Heart left ventricle (tissue), 16 donors: ENCODE measurements around the gene ITGAE. TPM values are rescaled to one million over a fixed set of nuclear protein-coding genes. Genes with fewer than 3 reads are reported as not detected.
A peak's percentile ranks its signal among the peaks of the same experiment; 100 is the strongest.

Experiments
- ATAC-seq, 4 donors: fragments of 200-7000 bp; cut with Tn5 transposase; one replicate each; pipeline ENCODE4 v1.9.1; 2020 to 2022; ENCODE audit warnings: moderate library complexity in 4 of 4, mild to moderate bottlenecking in 3 of 4, moderate number of reproducible peaks in 1 of 4
- DNase-seq, 5 donors: peaks; one replicate each; pipeline ENCODE4 v3.0.0-alpha.2; 2020
- H3K27ac ChIP-seq, 12 donors: fragments of 200-600 bp; sonication (generic) in 4 of 12; one replicate each; pipeline versions ENCODE4 v1.5.0 to v1.8.0; 2016 to 2022; ENCODE audit warnings: mild to moderate bottlenecking in 2 of 12
- H3K27me3 ChIP-seq, 9 donors: fragments of 200-600 bp; sonication (generic) in 2 of 9; one replicate each; pipeline versions ENCODE4 v1.5.1 to v1.8.0; 2016 to 2022; ENCODE audit warnings: mild to moderate bottlenecking in 3 of 9
- H3K36me3 ChIP-seq, 9 donors: fragments of 200-600 bp; sonication (generic) in 2 of 9; one replicate each; pipeline versions ENCODE4 v1.5.0 to v1.8.0; 2018 to 2022; ENCODE audit warnings: mild to moderate bottlenecking in 2 of 9
- H3K4me1 ChIP-seq, 12 donors: fragments of 200-600 bp; sonication (generic) in 4 of 12; one replicate each; pipeline versions ENCODE4 v1.5.0 to v1.8.0; 2016 to 2022; ENCODE audit warnings: mild to moderate bottlenecking in 3 of 12
- H3K4me3 ChIP-seq, 12 donors: fragments of 200-600 bp; sonication (generic) in 4 of 12; one replicate each; pipeline versions ENCODE4 v1.5.0 to v1.8.0; 2017 to 2022; ENCODE audit warnings: mild to moderate bottlenecking in 9 of 12, moderate library complexity in 4 of 12
- H3K9me3 ChIP-seq, 12 donors: fragments of 200-600 bp; sonication (generic) in 4 of 12; one replicate each; pipeline versions ENCODE4 v1.5.0 to v1.8.0; 2016 to 2022; ENCODE audit warnings: mild to moderate bottlenecking in 1 of 12
- CTCF ChIP-seq, 12 donors: fragments of 200-600 bp; sonication (generic) in 4 of 12; IDR thresholded peaks; one replicate each; pipeline versions ENCODE4 v1.5.0 to v1.8.0; 2018 to 2022; ENCODE audit warnings: antibody characterized with exemption in 12 of 12, mild to moderate bottlenecking in 5 of 12
- POLR2A ChIP-seq, 2 donors: fragments of 450-650 bp; IDR thresholded peaks; one replicate each; pipeline ENCODE4 v1.6.1; 2017; ENCODE audit warnings: antibody characterized with exemption in 2 of 2, mild to moderate bottlenecking in 2 of 2, moderate library complexity in 2 of 2
- WGBS, 4 donors: extraction: QIAGEN DNeasy Blood & Tissue Kit in 2 of 4; methylation state at CpG; one replicate each; pipeline versions ENCODE4 v1.1.5 to v1.1.7; 2013 to 2018; 5-methylcytosine and 5-hydroxymethylcytosine counted together
- intact Hi-C, 10 donors: fragments of 100-400 bp; cut with DNase I; formaldehyde crosslinking; loops; one replicate each; pipeline versions ENCODE4 v1.11.1 to v1.14.2; 2022
- polyA plus RNA-seq, 2 donors: library from polyadenylated mRNA; stranded (reverse); fragments of 200-250 nt; gene quantifications; one replicate each; pipeline ENCODE4 v1.2.3, GENCODE V29; 2013
- total RNA-seq, 9 donors: library from RNA; depleted of rRNA in 2 of 9; stranded (reverse); fragments of >200 nt in 2 of 9; fragmentation: NEBNext Ultra II Directional in 3 of 9; extraction: Animal tissue kit (Norgen Biotek cat#: 25700) in 3 of 9; gene quantifications; one replicate each; pipeline versions ENCODE4 v1.1.0 to v1.2.4, GENCODE V29; 2016 to 2023
- donor health status: ischemic (EF 13 %, LVEDD 7.1; RV severe dilation, severe dysfunction).
- donor health status: healthy with polysubstance abuse.
- donor health status: DM: no; HTN: yes; CAD: no.
- donor health status: DM: no; HTN: no; CAD: no.
- donor health status: ischemic (EF 25% LVEDD 6.9; RV normal size, moderate dysfunction).
- donor health status: ischemic (EF 25% LVEDD 5.7; RV mildly dilated, moderate dysfunction).
- donor health status: healthy.
- donor health status: DM: yes; HTN: yes; CAD: no.
- donor health status: ischemic (EF 35%, LVEDD 5.7; RV mildly dilated, moderate dysfunction).
- donor health status: nonischemic (EF 11% LVEDD 7.7; RV severe dilation, severe dysfunction).
- donor health status: DM: yes; HTN: yes; CAD: no.
- donor health status: PGD.
- donor health status: ischemic (EF 29% LVEDD 5.4; RV normal size, mild dysfunction).
- donor health status: nonischemic (EF 23%, LVEDD 6.1; RV moderate dilation, normal function).

Gene ITGAE
- total and polyA plus RNA-seq, 11 donors, result 7.1 to 32.9 (median 15.3) TPM

DNA sequence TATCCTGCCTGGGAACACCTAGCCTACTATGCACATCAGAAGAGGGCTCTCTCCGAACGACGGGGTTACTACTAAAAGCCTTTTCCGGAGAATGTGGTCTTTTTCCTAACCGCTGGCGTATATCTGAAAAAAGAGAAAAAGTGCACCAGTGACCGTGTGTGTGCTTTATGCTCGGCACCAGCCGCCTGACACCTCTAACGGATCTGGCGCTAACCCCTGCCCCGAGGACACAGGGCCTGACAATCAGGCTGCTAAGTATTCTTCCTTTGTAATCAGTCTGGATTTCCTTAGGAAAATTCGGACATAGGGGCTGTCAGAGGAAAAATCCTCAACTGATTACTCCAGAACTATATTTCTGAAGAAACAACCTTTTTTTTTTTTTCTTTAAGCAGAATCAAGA, 13.4 kb upstream of the ITGAE start:
- TF ChIP-seq CTCF (IDR thresholded peaks at IDR 0.05) (no peak), POLR2A (IDR thresholded peaks at IDR 0.05) (no peak)
- intact Hi-C loops, result loop anchor here in 1 of 10 donors (10.0 kb wide), 1 partner anchor 80 kb away; no protein-coding TSS in a partner anchor
- peaks cover 3 to 100% (median 99%) of the 10 kb centered on the region in 9 donors for H3K36me3 ChIP-seq

GRCh38 chr17:3813171-3813570, 12.2 kb upstream of the ITGAE start:
- 84 to 90% (median 89%) methylated on average over 15 of the region's 15 CpGs for WGBS, 4 donors

More for the DNA sequence above, 13.4 kb upstream of the ITGAE start:
- Histone ChIP-seq H3K27me3 (no peaks in the 10 kb centered on the region), H3K9me3 (no peaks in the 10 kb centered on the region), H3K27ac (no peak overlapping the region), H3K4me3 (no peak overlapping the region), H3K4me1 (peaks cover 0 to 9% (median 0%) of the 10 kb centered on the region in 12 donors)
- WGBS, 4 donors, result 91 to 95% (median 92%) methylated on average over 13 of the region's 13 CpGs
- no peak for ATAC-seq
- DNase-seq, result no peak

DNA sequence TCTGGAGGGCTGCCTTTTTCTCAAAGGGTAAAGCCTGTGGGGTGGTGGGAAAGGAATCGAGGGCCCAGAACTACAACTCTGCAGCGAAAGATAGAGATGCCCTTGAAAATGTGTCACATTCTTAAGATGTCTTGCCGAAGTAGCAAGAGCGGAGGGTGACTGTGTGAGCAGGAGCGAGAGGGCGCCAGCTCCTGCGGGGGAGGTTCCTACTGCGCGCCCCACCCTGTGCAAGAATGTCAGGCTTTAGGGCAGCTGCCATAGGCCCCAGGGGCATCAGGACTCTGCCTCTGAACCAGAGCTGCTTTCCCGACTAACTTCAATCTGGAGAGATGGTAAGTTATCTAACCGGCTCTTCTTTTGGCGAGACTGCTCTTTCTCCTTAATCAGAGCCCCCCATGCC, 11.8 kb upstream of the ITGAE start:
- H3K4me1 ChIP-seq, result no peaks in the 10 kb centered on the region
- intact Hi-C loops, result loop anchor here in 1 of 10 donors (10.0 kb wide), 1 partner anchor 78 kb away; no protein-coding TSS in a partner anchor
- peak in 2 of 4 donors; percentile 44 to 59 for ATAC-seq
- peaks cover 0 to 100% (median 100%) of the 10 kb centered on the region in 9 donors for H3K36me3 ChIP-seq
- TF ChIP-seq POLR2A (IDR thresholded peaks at IDR 0.05) (no peak), CTCF (IDR thresholded peaks at IDR 0.05) (no peak)
- 74 to 80% (median 78%) methylated on average over 12 of the region's 12 CpGs for WGBS, 4 donors
- no peak overlapping the region for H3K4me3 ChIP-seq
- DNase-seq, result no peak
- H3K27me3 ChIP-seq, result no peaks in the 10 kb centered on the region
- no peak overlapping the region for H3K27ac ChIP-seq
- no peaks in the 10 kb centered on the region for H3K9me3 ChIP-seq

More at GRCh38 chr17:3813171-3813570, 12.2 kb upstream of the ITGAE start:
- no peaks in the 10 kb centered on the region for H3K27me3 ChIP-seq
- peak in 1 of 4 donors; percentile 18 for ATAC-seq
- intact Hi-C loops, result loop anchor here in 1 of 10 donors (10.0 kb wide), 1 partner anchor 78 kb away; no protein-coding TSS in a partner anchor
- no peaks in the 10 kb centered on the region for H3K4me1 ChIP-seq
- no peak for DNase-seq
- H3K36me3 ChIP-seq, result peaks cover 2 to 100% (median 100%) of the 10 kb centered on the region in 9 donors
- no peak overlapping the region for H3K27ac ChIP-seq
- no peak overlapping the region for H3K4me3 ChIP-seq
- no peaks in the 10 kb centered on the region for H3K9me3 ChIP-seq
- TF ChIP-seq POLR2A (IDR thresholded peaks at IDR 0.05) (no peak), CTCF (IDR thresholded peaks at IDR 0.05) (no peak)

- intact Hi-C loops, result loop anchor here in 1 of 10 donors (10.0 kb wide), 1 partner anchor 77 kb away; no protein-coding TSS in a partner anchor
- H3K4me1 ChIP-seq, result no peaks in the 10 kb centered on the region
- 81 to 88% (median 85%) methylated on average over 10 of the region's 10 CpGs for WGBS, 4 donors
- DNase-seq (no peak), ATAC-seq (no peak)
- H3K4me3 ChIP-seq, result no peak overlapping the region
- no peaks in the 10 kb centered on the region for H3K27me3 ChIP-seq
- TF ChIP-seq POLR2A (IDR thresholded peaks at IDR 0.05), result no peak
- TF ChIP-seq CTCF (IDR thresholded peaks at IDR 0.05), result no peak
- H3K27ac ChIP-seq, result no peak overlapping the region
- no peaks in the 10 kb centered on the region for H3K9me3 ChIP-seq
- peaks cover 0 to 100% (median 100%) of the 10 kb centered on the region in 9 donors for H3K36me3 ChIP-seq
Measured at GRCh38 chr17:3812284-3812683, 11.3 kb upstream of the ITGAE start.
